H1 (cell line): ENCODE measurements around the gene SAG. TPM values are rescaled to one million over a fixed set of nuclear protein-coding genes. Genes with fewer than 3 reads are reported as not detected.

Source experiments
- CBX5 ChIP-seq: fragments of 300-800, 300-1000 bp; sonication (generic); IDR thresholded peaks from 2 replicates; pipeline ENCODE4 v1.7.1; 2016; ENCODE audit warnings: antibody characterized with exemption, low read length, low read depth
- CHD1 ChIP-seq: IDR thresholded peaks from 2 replicates; pipeline ENCODE4 v1.6.1; 2012; ENCODE audit warnings: low read depth, low read length, improper control_type of control experiment
- CHD7 ChIP-seq: fragments of 300-600 bp; sonication (generic); IDR thresholded peaks from 2 replicates; pipeline ENCODE4 v1.7.1; 2012; ENCODE audit warnings: low read length, moderate library complexity, mild to moderate bottlenecking, inconsistent platforms; ENCODE audit not compliant: insufficient replicate concordance
- CTBP2 ChIP-seq: IDR thresholded peaks from 2 replicates; pipeline ENCODE4 v1.7.0; 2011; ENCODE audit warnings: borderline replicate concordance, mild to moderate bottlenecking, moderate library complexity, mixed read lengths, low read length; ENCODE audit not compliant: insufficient read depth, insufficient read length
- POLR2AphosphoS5 ChIP-seq: IDR thresholded peaks from 2 replicates; pipeline ENCODE4 v1.6.1; 2011; ENCODE audit warnings: low read depth, low read length
- RBBP5 ChIP-seq: IDR thresholded peaks from 2 replicates; pipeline ENCODE4 v1.7.1; 2012; ENCODE audit warnings: low read depth, mild to moderate bottlenecking, inconsistent platforms, low read length, moderate library complexity, borderline replicate concordance
- RXRA ChIP-seq: IDR thresholded peaks from 2 replicates; pipeline ENCODE4 v1.6.1; 2011; ENCODE audit warnings: low read depth, mild to moderate bottlenecking, low read length, moderate library complexity; ENCODE audit not compliant: insufficient read depth
- SIRT6 ChIP-seq: IDR thresholded peaks from one replicate; pipeline ENCODE4 v1.7.1; 2012; ENCODE audit warnings: low read length, inconsistent platforms
- polyA plus RNA-seq, 7 experiments: library from polyadenylated mRNA; depleted of rRNA in 3 of 7; stranded (reverse) in 5 of 7; unstranded in 2 of 7; fragments of >200 nt in 5 of 7; fragments of 200-250 nt in 2 of 7; gene quantifications; 1 replicate in 5 of 7; 2 replicates in 1 of 7; 4 replicates in 1 of 7; pipeline versions ENCODE4 v1.2.1 to v1.2.3, GENCODE V29; 2011 to 2013; ENCODE audit warnings: missing spikeins in 2 of 7, mixed read lengths in 2 of 7
- total RNA-seq: library from RNA; stranded (reverse); fragmentation: NEBNext Ultra II Directional; extraction: Animal tissue kit (Norgen Biotek cat#: 25700); gene quantifications from 2 replicates; pipeline ENCODE4 v1.2.1, GENCODE V29; 2021

SAG gene
- total and polyA plus RNA-seq, 2 of the 8 experiments (the other 6 are each of a cell fraction or from before 2014, with no cell fraction given) = not detected

- no peak for TF ChIP-seq CHD7
- TF ChIP-seq RBBP5 = no peak
- TF ChIP-seq CTBP2 = no peak
- no peak for TF ChIP-seq SIRT6
- no peak for TF ChIP-seq POLR2AphosphoS5
- TF ChIP-seq CHD1 = no peak
- TF ChIP-seq CBX5 = no peak
- TF ChIP-seq RXRA = no peak
These were observed 41.1 kb upstream of the SAG start (continued) for GRCh38 chr2:233266481-233266880.
